GM21723 (cell line): ENCODE measurements around the gene SLC8A1.

Experiments used
- ATAC-seq: cut with Tn5 transposase; IDR thresholded peaks from one replicate; pipeline ENCODE4 v1.9.1; 2021; ENCODE audit warnings: mild to moderate bottlenecking, moderate library complexity; ENCODE audit not compliant: unreplicated experiment

SLC8A1 gene

GRCh38 chr2:40254611-40255010, 197.3 kb downstream of the SLC8A1 start:
- no peak for ATAC-seq

- no peak for ATAC-seq
Measured at GRCh38 chr2:40251137-40251536, 200.8 kb downstream of the SLC8A1 start.

DNA sequence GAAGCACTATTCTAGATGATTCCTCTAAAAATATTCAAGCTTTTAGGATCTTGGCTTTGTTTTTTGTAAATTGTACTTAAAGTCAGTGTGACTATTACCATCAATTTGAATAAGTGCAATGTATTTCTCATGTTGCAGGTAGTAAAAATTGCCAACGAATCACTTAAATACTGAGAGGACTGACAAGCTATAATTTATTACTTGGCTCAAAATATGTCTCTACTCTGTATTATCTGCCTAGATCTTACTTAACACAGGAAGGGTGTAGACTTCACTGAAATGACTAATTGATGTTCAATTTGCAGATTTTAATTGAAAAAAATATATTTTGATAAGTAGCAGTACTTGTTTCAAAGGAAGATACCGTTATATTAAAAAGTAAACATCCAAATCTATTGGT, 202.3 kb downstream of the SLC8A1 start:
- ATAC-seq = no peak

GRCh38 chr2:40248294-40248693, 203.6 kb downstream of the SLC8A1 start:
- no peak for ATAC-seq

DNA sequence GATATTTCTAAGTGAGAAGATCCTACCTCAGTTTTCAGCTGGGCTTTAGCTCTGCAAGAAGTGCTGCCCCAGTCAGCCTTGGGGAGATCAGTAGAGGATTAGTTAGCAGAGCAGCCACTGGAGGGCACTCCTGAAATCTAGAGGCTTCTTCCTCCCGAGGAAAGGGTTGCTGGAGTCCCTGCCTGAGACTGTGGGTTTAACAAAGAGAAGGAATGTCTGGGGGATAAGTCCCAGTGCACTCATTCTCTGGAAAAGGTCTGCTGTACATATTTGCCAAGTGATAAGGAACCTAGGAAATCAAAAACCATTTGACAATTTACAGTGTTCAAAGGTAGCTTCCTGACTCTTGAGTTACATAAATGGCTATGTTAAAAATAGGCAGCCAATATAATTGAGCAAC, 207.2 kb downstream of the SLC8A1 start:
- peak; percentile 81 for ATAC-seq

DNA sequence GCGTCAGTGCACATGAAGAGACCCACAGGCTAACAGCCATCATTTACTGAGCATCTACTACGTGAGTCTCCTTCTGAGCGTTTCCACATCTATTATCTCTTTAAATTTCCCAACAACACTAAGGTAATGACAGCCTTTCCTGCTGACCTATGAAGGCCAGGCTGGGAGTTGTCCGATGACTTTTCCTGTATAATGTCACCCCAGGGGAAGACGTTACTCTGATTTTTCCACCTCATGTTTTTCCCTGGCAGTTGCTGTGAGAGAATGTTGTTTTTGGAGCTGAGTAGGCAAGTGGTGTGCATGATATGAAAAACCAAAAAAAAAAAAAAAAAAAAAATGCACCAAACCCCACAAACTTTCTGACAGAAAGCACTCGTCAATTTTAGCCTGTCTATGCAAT, 207.6 kb downstream of the SLC8A1 start:
- no peak for ATAC-seq

- no peak for ATAC-seq
Measured at GRCh38 chr2:40243581-40244187, 208.2 kb downstream of the SLC8A1 start.

- no peak for ATAC-seq
Measured at GRCh38 chr2:40242315-40242714, 209.6 kb downstream of the SLC8A1 start.

- ATAC-seq = no peak
Measured at GRCh38 chr2:40240070-40240469, 211.8 kb downstream of the SLC8A1 start.

DNA sequence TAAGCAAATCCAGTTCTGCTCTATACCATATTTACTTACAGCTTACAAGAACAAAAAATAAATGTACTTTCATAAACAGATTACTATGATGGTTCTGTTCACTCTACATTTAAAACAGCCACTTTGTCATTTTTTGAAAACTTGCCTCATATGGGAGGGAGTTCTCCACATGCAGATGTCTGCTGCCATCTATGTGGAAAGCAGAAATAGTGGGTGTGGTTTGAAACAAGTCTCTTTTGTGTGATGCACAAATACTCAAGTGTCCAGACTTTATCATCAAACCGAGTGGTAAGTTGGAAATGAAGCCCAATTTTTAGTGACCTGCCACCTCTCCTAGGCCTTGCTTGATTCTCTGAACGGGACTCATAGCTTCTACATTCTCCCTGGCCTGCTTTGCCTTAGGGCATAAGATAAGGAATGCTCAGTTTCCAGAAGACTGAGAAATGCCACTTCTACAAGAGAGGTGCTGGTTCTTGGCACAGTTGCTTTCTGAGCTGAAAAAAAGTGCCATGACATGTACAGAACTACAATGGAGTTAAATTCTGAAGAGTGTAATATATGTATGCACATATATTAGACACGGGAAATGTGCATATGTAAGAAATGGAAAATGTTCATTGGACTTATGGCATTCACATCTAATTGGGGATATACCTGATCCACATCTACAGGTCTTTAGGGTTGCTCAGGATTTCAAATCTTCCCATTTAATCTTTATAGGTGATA, 221.0 kb downstream of the SLC8A1 start:
- no peak for ATAC-seq

DNA sequence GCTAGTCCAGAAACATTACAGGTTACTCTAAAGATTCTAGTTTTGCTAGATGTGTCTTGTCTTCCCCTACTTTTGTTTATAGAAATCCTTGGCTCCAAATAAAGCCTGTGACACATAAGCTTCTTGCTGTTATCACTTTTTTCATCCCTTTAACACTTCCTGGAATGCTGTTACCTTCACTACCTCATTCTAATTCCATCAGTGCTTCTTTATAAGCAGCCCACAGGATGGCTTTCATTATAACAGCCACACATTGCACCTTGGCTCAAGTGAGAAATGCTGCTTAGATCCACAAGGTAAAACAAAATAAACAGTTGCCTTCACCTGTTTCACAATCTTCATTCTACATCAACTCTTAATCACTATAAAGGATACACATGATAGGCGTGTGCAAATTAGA, 221.7 kb downstream of the SLC8A1 start:
- no peak for ATAC-seq

DNA sequence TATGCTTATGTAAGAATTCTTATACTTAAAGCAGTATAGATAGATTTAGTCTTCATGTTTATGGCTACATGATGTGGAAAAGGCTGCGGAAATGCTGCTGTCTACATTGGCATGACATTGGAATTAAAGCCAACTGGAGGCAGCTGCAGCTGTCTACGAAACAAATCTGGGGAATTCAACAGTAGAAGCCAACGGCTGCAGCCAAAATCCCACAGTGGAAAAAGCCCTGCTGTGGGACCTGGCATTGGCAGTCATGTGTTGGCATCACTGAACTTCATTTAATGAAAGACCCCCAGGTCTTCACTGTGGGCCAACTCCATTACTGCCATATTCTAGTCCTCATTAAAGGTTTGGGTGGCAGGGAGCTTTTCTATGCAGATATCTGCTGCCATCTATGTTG, 223.6 kb downstream of the SLC8A1 start:
- ATAC-seq = no peak

DNA sequence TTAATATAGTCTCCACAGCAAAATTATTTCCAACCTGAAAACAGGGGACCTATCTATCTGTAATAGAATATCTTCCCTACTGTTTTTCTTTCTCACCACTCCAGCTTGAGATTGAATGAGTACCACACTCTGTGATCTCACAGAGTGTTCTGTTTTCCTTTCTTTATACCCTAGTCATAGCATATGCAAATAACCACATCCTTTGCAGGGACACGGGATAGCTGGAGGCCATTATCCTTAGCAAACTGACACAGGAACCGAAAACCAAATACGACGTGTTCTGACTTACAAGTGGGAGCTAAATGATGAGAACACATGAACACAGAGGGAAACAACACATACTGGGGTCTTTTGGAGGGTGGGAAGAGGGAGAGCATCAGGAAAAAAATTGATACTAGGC, 224.7 kb downstream of the SLC8A1 start:
- ATAC-seq = no peak

DNA sequence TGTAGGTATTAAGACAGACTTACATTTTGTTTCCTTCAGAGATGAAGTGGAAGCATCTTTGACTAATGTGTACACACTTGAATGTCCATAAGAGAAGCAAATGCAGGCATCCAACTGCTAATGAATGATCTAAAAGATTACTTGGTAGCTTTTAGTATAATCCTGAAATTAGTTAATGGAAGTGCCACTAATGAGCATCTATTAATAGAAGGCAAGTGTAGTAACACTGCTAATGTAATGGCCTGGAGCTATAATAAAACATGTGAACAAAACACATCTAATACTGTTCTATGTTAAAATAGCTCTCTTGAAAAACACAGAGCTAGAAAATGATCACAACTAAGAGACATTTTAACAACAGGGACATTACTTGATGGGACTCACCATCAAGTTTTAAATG, 225.3 kb downstream of the SLC8A1 start:
- ATAC-seq = no peak

- ATAC-seq = no peak
Measured at GRCh38 chr2:40225670-40226210, 226.2 kb downstream of the SLC8A1 start.

GRCh38 chr2:40224318-40224717, 227.6 kb downstream of the SLC8A1 start:
- no peak for ATAC-seq

DNA sequence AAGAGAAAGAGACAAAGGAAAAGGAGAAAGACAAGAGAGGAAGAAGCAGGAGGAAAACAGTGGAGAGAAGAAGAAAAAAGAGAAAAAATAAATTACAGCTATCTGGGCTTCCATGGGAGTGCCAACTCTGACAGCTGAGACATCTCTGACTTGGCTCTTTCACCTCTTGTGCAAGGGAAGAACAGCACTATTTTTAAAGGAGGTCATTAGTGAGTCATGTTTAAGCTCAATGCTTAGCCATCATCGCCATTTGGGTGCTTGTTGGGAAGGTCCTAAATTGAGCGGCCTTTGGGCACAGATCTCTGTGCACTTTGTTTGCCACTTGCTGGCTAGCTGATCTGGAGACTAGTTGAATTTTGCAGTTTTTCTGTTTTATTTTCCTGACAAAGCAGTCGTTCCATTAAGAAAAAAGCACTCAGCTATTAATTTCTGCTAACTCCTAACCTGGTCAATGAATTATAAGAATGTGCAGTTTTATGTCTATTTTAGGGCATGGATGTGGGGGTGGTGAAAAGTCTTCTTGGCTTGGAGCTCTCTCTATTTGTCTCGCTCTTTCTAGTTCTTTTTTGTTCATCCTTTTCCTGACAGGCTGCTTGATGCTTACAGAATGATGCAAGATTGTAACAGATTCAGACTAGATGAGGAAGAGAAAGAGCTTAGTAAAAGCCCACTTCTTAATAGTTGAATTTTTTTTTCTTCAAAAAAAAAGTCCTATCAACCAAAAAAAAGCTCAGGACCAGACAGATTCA, 231.5 kb downstream of the SLC8A1 start:
- no peak for ATAC-seq

- no peak for ATAC-seq
Measured at GRCh38 chr2:40219141-40219540, 232.7 kb downstream of the SLC8A1 start.

GRCh38 chr2:40218679-40219078, 233.2 kb downstream of the SLC8A1 start:
- no peak for ATAC-seq

- ATAC-seq = no peak
Measured at GRCh38 chr2:40213619-40214018, 238.3 kb downstream of the SLC8A1 start.

- no peak for ATAC-seq
Measured at GRCh38 chr2:40213071-40213470, 238.8 kb downstream of the SLC8A1 start.

DNA sequence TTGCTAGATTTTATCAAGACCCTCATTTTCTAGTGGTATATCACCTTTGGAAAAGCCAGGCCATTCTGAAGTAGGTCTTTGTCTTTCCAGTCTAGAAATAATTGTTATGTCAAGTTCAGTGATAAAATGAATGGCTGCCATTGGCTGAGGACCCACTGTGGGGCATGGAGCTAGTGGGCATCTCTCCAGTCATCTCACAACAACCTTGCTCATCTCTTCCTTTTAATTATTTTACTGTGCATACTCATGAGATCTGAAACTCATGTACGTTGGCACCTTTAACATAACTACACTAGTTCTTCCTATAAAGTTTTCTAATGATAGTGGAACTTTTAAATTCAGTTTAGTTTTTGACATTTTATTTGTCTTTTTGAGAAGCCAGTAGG, 240.9 kb downstream of the SLC8A1 start:
- ATAC-seq = no peak
